ENCODE data around the gene CTSG.
"Not testable (repeated sequence)": the region's sequence is repeated elsewhere in the genome, so short reads cannot be mapped to it uniquely, and the experiment has no call there.

The CTSG gene, protein sequence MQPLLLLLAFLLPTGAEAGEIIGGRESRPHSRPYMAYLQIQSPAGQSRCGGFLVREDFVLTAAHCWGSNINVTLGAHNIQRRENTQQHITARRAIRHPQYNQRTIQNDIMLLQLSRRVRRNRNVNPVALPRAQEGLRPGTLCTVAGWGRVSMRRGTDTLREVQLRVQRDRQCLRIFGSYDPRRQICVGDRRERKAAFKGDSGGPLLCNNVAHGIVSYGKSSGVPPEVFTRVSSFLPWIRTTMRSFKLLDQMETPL

DNA sequence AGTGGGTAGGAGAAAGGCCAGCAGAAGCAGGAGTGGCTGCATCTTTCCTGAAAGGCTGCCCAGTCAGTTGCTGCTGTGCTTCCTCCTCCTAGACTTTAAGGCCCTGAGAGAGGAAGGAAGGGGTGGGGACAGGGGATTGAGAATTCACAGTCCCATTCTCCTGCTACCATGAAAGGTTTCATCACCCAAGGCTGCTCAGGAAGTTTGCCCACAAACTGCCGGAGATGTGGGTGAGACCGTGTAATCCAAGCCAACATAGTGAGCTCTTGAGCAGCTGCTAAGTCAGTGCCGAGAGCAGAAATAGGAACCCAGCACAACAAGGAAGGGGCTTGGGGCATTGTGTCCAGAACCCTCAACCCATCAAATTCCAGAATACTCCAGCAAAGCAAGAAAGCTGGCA is at the start of gene CTSG:
Gene CTSG (minus strand): TSS at position 69 of the 400 bp plus-strand sequence. CDS start 27 bp downstream, at position 42.
- DNase-seq, result no peak

DNA sequence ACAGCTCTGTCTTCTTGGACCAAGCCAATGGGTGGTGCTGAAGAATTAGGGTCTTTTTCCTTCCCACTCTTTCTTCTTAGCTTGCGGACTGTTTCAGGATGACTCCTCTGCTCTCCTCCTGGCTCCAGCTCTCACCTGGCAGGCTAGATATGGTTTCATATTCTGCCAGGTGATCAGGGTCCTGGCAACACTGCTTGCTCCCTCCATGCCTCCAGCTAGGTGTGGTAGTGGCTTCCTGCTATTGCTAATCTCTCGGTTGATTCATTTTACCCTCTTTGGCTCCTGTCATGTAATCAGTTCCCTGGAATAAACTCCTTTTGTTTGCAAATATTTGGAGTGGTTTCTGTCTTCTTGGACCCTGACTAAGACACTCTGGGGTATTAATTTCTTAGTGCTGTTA is 37.7 kb upstream of the CTSG start:
- DNase-seq, result no peak

DNA sequence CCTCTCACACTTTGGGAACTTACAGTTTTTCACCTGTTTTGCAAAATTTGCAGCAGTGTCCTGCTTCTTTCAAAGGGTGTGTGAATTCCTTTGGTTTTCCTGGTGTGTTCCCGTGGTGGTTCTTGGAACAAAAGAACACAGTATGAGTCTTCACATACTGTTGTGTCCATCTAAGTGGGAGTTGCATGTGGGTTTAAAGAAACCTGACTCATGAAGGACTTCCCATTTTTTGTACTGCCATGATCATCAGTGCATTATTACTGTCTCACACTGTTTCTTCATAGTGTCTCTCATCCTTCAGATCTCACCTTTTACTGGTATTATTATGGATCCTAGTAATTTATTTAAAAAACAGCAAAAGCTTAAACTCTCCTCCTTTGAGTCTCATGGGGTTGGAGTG is 37.2 kb upstream of the CTSG start:
- no peak for DNase-seq

DNA sequence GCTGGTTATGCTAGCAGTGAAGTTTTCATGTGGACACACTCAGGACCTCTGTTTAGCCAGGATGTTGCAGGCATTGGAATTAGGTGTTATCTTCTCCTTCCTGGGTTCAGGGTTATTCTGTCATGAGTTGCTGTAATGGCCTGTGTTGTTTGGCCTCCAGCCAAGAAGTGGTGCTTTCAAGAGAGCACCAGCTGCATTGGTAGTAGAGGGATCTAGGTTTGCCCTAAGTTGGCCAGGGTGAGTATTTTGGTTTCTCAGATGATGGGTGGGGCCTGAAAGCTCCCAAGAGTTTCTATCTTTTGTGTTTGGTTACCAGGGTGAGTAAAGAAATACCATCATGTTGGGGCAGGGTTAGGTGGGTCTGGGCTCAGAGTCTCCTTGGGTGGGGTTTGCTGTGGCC is 36.1 kb upstream of the CTSG start:
- DNase-seq, result no peak

DNA sequence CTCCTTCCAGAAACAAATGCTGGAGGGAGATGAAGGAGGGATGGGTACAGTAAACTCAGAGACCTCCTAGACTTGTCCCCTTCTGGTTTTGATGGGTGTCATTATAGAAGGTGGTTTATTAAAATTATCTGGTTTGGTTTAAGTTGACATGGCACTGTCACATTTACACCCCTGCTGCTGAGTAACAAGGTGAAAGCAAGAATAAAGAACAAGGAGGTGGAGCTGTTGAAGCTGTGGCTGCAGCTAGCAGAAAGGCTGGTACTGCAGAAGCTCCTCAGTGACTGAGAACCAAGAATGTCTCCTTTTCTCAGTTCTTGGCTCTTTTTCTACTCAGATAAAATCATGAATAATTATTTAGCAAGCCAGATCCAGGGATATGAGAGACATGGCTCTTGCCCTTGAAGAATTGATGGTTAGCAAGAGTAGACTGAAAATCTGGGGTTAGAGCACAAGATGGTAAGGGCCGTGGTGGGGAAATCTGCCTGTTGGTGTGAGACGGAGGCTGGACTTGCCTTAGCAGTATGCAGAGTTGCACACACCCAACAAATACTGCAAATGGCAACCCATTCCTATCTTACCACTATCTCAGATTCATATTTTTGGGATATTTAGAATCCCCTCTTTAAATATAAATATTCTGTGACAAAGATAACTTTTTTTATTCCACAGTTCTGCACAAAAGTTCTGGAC is 33.8 kb upstream of the CTSG start, which contains the start of gene GZMH:
Gene GZMH (minus strand): TSS at position 31 of the 690 bp plus-strand sequence. CDS start 72 bp downstream, outside the sequence.
- DNase-seq, result no peak

DNA sequence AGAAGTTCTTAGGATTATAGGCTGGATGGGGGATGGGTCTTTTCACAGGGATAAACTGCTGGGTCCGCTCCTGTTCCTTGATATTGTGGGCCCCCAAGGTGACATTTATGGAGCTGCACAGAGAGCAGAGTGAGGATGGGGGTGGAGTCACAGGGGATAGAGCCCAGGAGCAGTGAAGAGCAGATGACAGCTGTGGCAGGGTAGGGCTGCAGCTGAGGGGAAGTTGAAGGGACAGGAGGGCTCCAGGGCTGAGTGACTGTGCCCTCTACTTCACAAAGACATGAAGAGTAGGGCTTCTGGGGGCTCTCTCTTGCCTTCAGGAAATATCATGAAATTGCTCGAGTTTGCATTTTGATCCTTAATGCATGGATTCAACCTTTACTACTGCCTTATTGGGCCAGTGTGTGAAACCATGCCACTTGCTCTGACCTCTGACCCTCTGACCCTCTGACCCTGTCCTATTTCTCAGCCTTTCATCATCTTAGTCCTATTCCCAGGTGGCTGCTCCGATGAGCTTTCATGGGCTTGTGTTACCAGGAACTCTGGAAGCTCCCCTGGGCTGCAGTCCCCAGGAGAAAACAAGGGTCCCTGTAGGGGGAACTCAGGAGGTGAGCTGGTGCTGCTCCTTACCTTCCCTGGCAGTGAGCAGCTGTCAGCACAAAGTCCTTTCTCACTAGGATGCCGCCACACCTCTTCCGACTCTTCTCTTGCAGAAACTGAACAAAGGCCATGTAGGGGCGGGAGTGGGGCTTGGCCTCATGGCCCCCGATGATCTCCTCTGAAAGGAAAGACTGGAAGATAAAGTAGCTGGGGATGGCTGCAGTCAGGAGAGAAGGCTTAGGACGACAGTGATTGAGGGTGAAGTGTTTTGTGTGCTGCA is 31.8 kb upstream of the CTSG start:
- no peak for DNase-seq

DNA sequence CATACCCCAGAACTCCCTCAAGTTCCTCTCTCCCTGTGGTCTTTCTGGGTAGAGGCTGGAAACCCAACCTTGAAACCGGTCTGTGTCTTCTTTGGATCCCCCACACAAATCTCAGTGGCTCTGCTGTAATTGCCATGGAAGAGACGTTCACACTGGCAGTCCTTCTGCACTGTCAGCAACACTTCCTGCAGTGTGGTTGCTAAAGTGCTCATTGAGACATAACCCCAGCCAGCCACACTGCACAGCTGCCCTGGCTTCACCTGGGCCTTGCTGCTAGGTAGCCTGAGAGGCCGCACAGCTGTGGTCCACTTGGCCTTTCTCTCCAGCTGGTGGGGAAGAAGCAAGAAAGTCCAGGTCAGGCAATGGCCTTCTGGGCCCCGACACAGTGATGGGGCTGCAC is 31.0 kb upstream of the CTSG start:
- no peak for DNase-seq

DNA sequence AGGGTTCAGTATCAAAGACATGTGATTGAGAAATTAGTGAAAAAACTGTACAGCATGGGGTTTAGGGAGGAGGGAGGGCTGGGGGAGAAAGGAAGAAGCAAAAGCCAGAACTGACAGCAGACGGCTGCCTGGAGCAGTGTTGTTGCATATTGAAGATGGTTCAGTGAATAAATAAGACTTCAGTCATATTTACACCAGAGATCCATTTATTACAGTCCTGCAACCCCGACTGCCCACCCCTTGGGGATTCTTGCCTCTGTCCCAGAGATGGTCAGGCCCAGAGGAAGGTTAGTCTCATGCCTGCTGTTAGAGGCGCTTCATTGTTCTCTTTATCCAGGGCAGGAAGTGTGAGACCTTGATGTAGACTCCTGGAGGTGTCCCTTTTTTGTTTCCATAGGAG is 30.2 kb upstream of the CTSG start:
- DNase-seq, result no peak

DNA sequence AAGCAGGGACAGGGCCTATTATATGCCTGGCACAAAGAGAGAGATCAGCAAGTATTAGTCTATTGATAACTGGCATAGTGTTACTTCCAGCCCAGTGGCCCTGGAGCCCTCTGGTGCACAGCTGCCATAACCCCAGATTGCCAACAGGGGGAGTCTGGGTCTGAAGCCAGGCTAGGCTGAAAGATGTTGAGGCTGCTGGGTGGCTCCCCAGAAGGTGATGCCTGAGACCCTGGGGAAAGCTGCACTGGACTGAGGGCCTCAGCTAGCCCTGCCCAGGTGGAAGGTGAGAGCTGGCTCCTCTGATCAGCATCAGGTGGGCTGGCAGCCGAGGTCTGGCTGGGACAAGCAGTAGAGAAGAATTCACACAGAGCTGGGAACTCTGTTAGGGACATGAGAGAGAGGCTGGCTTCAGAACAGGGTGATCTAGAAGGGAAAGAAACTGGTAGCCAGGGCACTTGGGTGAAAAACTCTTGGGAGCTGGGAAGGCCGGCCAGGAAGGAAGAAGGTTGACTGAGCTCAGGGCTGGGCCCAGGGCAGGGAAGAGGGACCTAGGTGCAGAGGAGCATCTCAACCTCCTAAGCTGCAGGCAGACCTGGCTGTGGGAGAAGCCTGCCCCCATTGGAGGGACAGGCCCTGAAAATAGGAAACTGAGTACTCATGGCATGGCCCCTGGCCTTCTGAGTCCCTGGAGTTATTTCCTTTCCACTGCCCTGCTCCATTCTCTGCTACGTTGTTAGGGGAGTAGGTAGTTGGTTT is 29.6 kb upstream of the CTSG start:
- no peak for DNase-seq

DNA sequence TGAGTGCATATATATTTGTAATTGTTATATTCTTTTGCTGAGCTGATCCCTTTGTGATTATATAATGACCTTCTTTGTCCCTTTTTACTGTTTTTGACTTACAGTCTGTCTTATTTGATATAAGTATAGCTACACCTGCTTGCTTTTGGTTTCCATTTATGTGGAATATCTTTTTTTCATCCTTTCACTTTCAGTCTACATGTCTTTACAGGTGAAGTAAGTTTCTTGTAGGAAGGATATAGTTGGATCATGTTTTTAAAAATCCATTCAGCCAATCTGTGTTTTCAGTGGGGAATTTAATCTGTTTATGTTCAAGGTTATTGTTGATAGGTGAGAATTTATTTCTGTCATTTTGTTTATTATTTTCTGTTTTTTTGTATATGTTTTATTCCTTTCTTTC is 21.4 kb upstream of the CTSG start:
- DNase-seq, result no peak

DNA sequence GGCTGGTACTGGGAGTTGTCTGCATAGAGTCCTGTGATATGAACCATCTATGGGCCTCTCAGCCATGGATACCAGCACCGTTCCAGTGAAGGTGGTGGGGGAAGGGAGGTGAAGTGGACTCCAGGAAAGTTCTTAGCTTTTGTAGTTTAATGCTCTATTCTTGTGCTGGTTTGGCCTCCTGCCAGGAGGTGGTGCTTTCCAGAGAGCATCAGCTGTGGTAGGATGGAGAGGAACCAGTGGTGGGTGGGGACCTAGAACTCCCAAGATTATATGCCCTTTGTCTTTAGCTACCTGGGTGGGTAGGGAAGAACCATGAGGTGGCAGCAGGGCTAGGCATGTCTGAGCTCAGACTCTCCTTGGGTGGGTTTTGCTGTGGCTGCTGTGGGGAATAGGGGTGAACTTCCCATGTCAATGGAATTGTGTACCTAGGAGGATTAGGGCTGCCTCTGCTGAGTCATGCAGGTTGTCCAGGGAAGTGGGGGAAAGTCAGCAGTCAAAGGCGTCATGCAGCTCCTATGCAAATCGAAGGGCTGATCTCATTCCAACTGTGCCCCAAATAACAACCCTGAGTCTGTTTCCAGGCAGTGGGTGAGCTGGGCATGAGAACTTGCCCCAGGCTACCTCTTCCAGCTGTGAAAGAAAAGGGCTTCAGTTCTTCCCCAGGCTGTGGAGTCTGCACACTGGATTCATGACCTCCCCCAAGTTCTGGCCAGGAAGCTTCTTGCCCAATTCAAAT is 19.2 kb upstream of the CTSG start:
- DNase-seq, result no peak

DNA sequence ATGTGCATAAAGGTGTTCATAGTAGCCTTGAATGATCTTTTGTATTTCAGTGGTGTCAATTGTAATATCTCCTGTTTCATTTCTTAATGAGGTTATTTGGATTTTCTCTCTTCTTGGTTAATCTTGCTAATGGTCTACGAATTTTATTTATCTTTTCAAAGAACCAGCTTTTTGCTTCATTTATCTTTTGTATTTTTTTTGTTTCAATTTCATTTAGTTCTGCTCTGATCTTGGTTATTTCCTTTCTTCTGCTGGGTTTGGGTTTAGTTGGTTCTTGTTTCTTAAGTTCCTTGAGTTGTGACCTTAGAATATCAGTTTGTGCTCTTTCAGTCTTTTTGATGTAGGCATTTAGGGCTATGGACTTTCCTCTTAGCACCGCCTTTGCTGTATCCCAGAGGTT is 15.0 kb upstream of the CTSG start:
- DNase-seq, result not testable (repeated sequence)

DNA sequence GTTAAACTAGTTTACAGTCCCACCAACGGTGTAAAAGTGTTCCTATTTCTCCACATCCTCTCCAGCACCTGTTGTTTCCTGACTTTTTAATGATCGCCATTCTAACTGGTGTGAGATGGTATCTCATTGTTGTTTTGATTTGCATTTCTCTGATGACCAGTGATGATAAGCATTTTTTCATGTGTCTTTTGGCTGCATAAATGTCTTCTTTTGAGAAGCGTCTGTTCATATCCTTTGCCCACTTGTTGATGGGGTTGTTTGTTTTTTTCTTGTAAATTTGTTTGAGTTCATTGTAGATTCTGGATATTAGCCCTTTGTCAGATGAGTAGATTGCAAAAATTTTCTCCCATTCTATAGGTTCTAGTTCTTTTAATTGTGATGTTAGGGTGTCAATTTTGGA is 8.4 kb upstream of the CTSG start:
- DNase-seq, result not testable (repeated sequence)

DNA sequence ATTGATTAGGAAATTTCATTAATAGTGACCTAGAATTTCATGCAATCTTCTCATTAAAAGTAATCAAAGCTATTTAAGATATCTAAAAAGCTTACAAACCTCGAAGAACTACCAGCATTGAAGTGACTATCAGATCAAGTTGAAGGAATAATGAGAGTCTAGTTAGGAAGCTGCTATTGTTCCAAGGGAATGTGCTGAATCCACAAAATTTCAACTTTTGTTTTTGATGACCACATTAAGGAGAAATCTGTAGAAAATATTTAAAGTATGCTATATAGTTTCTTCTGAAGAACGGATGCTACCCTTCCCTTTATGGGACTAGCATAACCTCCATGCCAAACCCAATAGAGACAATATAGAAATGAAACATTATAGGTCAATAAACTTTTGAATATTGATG is 2.5 kb upstream of the CTSG start:
- no peak for DNase-seq

DNA sequence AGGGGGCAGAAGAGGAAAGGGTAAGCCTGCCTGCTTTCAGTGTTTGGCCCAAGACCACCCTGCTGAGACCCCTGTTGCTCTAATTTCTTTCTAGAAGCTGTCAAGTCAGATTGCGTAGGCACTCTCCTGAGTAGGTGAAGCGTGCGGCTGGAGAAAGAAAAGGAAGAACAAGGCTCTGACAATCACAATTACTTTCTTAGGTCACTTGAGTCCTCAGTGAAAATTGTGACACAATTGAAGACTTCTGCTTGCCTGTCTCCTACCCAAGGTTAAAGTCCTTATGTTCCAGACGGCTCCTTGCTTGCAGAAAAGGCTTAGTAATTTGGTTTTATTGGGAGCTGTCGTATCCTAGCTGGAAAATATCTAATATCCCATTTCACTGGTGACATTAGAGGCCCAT is 721 bp upstream of the CTSG start:
- no peak for DNase-seq

DNA sequence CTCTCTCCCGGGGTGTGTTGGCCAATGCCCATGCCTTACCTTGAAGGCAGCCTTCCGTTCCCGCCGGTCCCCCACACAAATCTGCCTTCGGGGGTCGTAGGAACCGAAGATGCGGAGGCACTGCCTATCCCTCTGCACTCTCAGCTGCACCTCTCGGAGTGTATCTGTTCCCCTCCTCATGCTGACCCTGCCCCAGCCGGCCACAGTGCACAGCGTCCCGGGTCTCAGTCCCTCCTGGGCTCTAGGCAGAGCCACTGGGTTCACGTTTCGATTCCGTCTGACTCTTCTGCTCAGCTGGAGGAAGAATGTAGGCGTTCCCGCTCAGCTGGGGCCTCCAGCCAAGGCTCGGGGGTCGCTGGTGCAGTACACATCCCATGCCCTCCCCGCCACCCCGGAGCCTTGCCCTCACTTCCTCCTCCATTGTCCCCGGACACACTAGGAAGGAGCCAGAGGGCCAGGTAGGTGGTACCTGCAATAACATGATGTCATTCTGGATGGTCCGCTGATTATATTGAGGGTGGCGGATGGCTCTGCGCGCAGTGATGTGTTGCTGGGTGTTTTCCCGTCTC is 1.8 kb downstream of the CTSG start:
- no peak for DNase-seq

DNA sequence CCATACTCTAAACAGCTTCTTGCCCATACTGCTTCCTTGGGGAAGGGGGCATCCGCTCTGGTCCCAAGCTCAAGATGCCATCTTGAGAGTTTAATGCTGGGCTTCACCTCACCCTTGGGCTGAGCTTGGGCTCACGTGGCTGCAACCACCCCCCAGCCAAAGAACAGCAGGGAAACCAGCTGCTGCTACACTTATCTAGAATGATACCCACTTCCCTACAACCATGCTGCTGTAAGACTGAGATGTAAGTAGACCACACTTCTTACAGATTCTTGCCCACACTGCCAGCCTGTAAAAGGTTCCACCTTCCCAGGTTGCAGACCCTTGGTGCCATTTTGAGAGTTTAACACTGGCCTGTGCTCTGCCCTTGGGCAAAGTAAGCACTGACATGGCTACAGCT is 9.7 kb downstream of the CTSG start:
- no peak for DNase-seq

DNA sequence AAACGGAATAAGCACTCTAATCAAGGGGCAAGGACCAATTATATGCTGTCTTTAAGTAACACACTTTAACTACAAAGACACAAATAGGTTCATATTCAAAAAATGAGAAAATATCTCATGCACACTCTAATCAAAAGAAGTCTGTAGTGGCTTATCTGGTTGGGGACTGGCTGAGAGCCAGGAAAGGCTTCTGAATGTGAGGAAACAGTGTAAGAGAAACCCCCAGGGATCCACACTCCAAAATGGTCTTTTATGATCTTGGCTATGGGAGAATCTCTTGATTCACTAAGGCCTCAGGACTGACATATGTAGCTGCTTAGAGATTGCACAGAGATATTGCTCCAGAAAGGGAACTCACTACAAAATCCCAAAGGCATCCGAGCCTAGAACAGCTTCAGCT is 10.3 kb downstream of the CTSG start:
- DNase-seq, result no peak

DNA sequence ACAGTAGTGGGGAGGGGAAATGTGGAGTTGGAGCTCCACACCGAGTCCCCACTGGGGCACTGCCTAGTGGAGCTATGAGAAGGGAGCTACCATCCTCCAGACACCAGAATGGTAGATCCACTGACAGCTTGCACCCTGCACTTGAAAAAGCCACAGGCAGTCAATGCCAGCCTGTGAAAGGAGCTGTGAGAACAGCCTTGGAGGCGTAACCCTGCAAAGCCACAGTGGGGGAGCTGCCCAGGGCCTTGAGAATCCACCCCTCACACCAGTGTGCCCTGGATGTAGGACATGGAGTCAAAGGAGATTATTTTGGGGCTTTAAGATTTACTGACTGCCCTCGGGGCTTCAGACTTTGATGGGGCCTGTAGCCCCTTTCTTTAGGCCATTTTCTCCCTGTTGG is 12.5 kb downstream of the CTSG start:
- DNase-seq, result no peak

DNA sequence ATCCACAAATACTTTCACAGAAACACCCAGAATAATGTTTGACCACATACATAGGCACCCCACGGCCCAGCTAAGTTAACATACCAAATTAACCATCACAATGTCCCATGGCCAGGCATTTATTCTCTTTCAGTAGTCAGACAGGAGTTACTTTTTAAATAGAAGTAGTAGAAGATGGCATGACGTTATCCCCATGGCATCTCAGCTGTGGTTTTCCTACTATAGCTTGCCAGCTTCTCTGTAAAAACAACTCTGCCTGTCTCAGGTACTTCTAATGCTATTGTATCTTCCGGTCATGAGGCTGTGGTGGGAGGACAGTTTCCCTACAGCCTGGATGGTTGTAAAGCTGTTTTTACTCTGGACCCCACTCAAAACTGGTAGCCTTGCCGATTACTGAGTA is 19.3 kb downstream of the CTSG start:
- no peak for DNase-seq

DNA sequence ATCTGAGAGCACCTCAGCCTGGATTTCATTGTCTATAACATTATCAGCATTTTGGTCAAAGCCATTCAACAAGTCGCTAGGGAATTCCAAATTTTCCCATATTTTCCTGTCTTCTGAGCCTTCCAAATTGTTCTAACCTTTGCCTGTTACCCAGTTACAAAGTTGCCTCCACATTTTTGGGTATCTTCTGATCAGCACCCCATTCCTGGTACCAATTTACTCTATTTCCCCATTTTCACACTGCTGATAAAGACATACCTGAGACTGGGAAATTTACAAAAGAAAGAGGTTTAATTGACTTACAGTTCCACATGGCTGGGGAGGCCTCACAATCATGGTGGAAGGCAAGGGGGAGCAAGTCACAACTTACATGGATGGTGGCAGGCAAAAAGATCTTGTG is 27.0 kb downstream of the CTSG start:
- not testable (repeated sequence) for DNase-seq

All from NCI-H524 treated with DMSO at 0.1 percent for 48 hours (cell line).